OCI-LY3 (cell line): Measurements from ENCODE around the gene TPD52L2.

ENCODE experiments used
- H2AFZ ChIP-seq: fragments of 200-600, 300-600 bp; shearing (Covaris generic); 2 replicates; pipeline ENCODE4 v1.6.0; 2014; ENCODE audit warnings: antibody characterized with exemption, low read depth, low read length
- H3K27ac ChIP-seq: fragments of 200-600, 300-600 bp; sonication (generic); 2 replicates; pipeline ENCODE4 v1.5.1; 2014; ENCODE audit warnings: mild to moderate bottlenecking, low read length, moderate library complexity, mixed read lengths
- H3K27me3 ChIP-seq: fragments of 200-600, 300-600 bp; sonication (generic); 2 replicates; pipeline ENCODE4 v1.6.1; 2014; ENCODE audit warnings: low read depth, low read length, mixed read lengths
- H3K36me3 ChIP-seq: fragments of 200-600, 300-600 bp; sonication (generic); replicated peaks from 2 replicates; pipeline ENCODE3; 2014; ENCODE audit warnings: low read depth, low read length, mixed read lengths
- H3K4me1 ChIP-seq: fragments of 300-600, 200-600 bp; sonication (generic); 2 replicates; pipeline ENCODE4 v1.6.1; 2014; ENCODE audit warnings: low read length, mixed read lengths
- H3K4me2 ChIP-seq: fragments of 200-600, 300-600 bp; sonication (generic); 2 replicates; pipeline ENCODE4 v1.6.1; 2014; ENCODE audit warnings: low read length, mixed read lengths
- H3K4me3 ChIP-seq: fragments of 300-600, 200-600 bp; sonication (generic); 2 replicates; pipeline ENCODE4 v1.5.1; 2014; ENCODE audit warnings: antibody characterized with exemption, mild to moderate bottlenecking, low read length, moderate library complexity
- H3K79me2 ChIP-seq: fragments of 300-600, 200-600 bp; shearing (Covaris generic); 2 replicates; pipeline ENCODE4 v1.6.1; 2014; ENCODE audit warnings: mild to moderate bottlenecking, low read length, mixed read lengths
- H3K9ac ChIP-seq: fragments of 300-600, 200-600 bp; shearing (Covaris generic); 2 replicates; pipeline ENCODE4 v1.6.0; 2014; ENCODE audit warnings: mild to moderate bottlenecking, low read length, moderate library complexity
- H3K9me3 ChIP-seq: fragments of 200-600, 300-600 bp; shearing (Covaris generic); 2 replicates; pipeline ENCODE4 v1.6.1; 2014; ENCODE audit warnings: low read length, mixed read lengths; ENCODE audit not compliant: insufficient read depth
- H4K20me1 ChIP-seq: fragments of 200-600, 300-600 bp; sonication (generic); 2 replicates; pipeline ENCODE4 v1.6.1; 2016; ENCODE audit warnings: low read length, mixed read lengths; ENCODE audit not compliant: insufficient read depth
- EZH2phosphoT487 ChIP-seq: fragments of 200-600 bp; shearing (Covaris generic); IDR thresholded peaks from 2 replicates; pipeline ENCODE4 v1.6.1; 2018; ENCODE audit warnings: antibody characterized with exemption, mixed run types, low read depth
- TF ChIP-seq, protein P1 (sequence below): fragments of 200-600, 300-600 bp; sonication (generic); IDR thresholded peaks from 2 replicates; pipeline ENCODE4 v1.5.1; 2014; ENCODE audit warnings: antibody characterized with exemption, low read length, low read depth

The TPD52L2 gene

DNA sequence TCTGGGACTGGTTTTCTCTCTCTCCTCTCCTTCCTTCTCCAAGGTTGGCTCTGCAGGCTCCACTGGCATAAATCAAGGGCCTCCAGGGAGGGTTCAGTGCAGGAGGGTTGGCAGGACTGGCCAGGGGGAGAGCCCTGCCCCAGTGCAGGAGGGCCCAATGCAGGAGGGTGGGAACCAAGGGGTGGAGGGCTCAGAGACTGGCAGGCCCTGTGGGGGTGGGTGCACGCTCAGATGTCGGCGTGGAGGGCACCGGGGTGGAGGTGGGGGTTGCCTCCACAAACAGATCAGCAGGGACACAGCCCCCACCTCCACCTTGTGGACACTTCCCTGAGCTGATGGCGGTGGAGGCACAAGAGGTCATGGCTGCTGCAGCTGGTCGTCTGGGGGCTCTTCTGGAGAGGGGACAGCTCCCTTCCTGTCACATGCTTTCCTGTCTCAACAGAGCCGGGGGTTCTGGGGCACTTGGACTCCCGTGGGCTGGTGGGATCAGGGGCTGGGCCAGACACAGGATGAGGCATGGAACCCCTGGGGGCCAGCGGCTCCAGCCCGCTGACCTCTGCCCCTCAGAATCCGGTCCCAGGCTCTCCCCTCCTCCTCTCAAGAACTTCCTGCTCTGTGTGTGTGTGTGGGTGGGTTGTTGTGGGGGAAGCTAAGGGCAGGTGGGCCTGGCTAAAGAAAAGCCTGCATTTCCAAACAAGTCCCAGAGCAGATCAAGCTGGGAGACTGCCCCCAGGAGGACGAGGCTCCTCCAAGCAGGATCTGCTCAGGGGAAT, 6.5 kb upstream of the TPD52L2 start:
- Histone ChIP-seq H3K9me3 (no peaks in the 10 kb centered on the region), H3K4me2 (no peak overlapping the region), H3K36me3 (peaks cover 17% of the 10 kb centered on the region), H3K27me3 (peaks cover 12% of the 10 kb centered on the region), H2AFZ (no peak overlapping the region), H3K27ac (no peak overlapping the region), H3K4me3 (no peak overlapping the region), H4K20me1 (no peaks in the 10 kb centered on the region), H3K79me2 (peaks cover 6% of the 10 kb centered on the region), H3K9ac (no peak overlapping the region), H3K4me1 (peaks cover 22% of the 10 kb centered on the region)
- no peak for TF ChIP-seq EZH2phosphoT487
- TF ChIP-seq, protein P1, sequence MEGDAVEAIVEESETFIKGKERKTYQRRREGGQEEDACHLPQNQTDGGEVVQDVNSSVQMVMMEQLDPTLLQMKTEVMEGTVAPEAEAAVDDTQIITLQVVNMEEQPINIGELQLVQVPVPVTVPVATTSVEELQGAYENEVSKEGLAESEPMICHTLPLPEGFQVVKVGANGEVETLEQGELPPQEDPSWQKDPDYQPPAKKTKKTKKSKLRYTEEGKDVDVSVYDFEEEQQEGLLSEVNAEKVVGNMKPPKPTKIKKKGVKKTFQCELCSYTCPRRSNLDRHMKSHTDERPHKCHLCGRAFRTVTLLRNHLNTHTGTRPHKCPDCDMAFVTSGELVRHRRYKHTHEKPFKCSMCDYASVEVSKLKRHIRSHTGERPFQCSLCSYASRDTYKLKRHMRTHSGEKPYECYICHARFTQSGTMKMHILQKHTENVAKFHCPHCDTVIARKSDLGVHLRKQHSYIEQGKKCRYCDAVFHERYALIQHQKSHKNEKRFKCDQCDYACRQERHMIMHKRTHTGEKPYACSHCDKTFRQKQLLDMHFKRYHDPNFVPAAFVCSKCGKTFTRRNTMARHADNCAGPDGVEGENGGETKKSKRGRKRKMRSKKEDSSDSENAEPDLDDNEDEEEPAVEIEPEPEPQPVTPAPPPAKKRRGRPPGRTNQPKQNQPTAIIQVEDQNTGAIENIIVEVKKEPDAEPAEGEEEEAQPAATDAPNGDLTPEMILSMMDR: no peak

DNA sequence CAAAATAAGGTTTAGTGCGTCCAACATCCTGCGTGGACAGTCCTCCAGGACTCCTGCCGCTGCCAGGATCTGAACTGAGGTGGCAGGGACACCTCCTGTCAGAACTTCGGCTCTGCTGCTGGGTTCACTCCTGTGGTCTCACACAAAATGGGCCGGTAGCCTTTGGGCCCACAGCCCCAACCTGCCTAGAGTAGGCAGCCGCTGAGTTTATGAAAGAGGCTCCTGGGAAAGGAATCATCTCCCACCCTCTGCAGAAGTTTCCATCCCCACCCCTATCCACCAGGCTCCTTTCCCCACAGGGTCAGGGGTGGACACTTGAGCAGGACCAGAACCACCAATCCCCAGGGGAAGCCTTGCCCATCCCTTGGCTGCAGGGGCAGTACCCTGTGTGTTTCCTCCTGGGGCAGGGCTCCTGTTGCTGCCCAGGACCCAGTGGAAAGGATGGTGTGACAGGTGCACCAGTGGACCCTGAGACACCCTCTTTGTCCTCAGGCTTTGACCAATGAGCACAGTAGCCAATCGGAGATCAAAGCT, 5.8 kb upstream of the TPD52L2 start:
- Histone ChIP-seq H3K9ac (no peak overlapping the region), H3K4me3 (no peak overlapping the region), H3K9me3 (no peaks in the 10 kb centered on the region), H4K20me1 (no peaks in the 10 kb centered on the region), H2AFZ (no peak overlapping the region), H3K36me3 (peaks cover 17% of the 10 kb centered on the region), H3K27ac (no peak overlapping the region), H3K4me1 (peaks cover 17% of the 10 kb centered on the region), H3K79me2 (peaks cover 9% of the 10 kb centered on the region), H3K4me2 (no peak overlapping the region), H3K27me3 (peaks cover 12% of the 10 kb centered on the region)
- TF ChIP-seq, protein P1: no peak
- no peak for TF ChIP-seq EZH2phosphoT487

DNA sequence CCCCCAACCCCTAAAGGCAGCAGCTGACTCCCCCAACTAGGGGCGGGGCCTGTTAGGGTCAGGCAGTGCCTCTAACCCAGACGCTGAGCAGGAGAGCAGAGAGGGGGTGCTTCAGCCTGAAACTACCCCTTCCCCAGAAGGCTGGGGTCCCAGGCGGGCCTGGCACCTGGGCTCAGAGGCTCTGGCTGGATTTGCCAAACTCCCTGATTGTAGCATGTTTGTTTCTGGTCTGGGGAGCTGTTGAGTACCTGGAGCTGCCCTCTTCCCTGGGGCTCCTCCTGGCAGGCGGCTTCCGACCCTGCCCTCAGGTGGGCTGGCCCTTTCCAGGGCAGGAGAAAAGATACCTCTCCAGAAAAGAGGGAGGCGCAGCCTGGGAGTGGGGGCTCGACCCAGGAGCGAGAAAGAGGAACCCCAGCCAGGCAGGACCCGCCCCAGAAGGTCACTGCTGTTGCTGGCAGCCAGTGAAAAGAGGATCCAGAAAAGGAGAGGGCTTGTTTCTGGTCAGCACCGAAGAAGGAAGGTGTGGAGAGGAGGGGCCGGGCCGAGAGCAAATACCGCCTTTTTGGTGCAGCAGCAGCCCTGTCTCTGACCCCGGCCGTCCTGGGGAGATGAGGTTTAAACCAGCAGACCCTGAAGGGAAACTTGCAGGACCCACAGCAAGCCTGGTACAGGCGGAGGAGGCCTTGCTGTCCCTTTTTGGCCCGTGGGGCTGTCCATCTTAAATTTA, 4.6 kb upstream of the TPD52L2 start:
- H3K4me2 ChIP-seq: no peak overlapping the region
- H3K9ac ChIP-seq: no peak overlapping the region

More for the DNA sequence above, 4.6 kb upstream of the TPD52L2 start:
- H2AFZ ChIP-seq: no peak overlapping the region
- H3K36me3 ChIP-seq: peaks cover 17% of the 10 kb centered on the region
- H4K20me1 ChIP-seq: no peaks in the 10 kb centered on the region
- H3K4me3 ChIP-seq: no peak overlapping the region
- peaks cover 13% of the 10 kb centered on the region for H3K79me2 ChIP-seq
- peaks cover 12% of the 10 kb centered on the region for H3K27me3 ChIP-seq
- no peak overlapping the region for H3K27ac ChIP-seq
- no peak for TF ChIP-seq EZH2phosphoT487
- TF ChIP-seq, protein P1: no peak
- H3K4me1 ChIP-seq: peaks cover 13% of the 10 kb centered on the region
- no peaks in the 10 kb centered on the region for H3K9me3 ChIP-seq
